Measurements from ENCODE around the gene KIF26B. TPM values are rescaled to one million over a fixed set of nuclear protein-coding genes. Genes with fewer than 3 reads are reported as not detected.

Gene KIF26B
- total RNA-seq, 4 donors from 2014 or later: 0.20 to 0.79 (median 0.41) TPM; not detected in 1

DNA sequence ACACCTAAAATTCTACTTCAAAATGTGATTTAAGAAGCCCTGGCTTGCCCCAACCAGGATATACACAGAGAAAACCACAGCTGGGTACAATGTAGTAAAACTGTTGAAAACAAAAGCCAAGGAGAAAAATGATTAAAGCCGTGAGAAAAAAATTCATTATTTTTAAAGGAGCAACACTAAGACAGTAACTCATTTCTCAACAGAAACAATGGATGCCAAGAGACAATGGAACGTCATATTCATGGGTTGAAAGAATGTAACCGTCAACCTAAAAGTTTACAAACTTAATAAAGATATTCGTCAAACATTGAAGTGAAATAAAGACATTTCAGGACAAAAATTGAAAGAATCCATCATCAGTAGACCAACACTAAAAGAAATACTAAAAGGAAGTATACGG lies 340.9 kb downstream of the KIF26B start:
- TF ChIP-seq POLR2A (IDR thresholded peaks at IDR 0.05) (no peak), POLR2AphosphoS5 (IDR thresholded peaks at IDR 0.05) (no peak), EP300 (IDR thresholded peaks at IDR 0.05; ENCODE audit: low read depth) (no peak)
- TF ChIP-seq, protein P1, sequence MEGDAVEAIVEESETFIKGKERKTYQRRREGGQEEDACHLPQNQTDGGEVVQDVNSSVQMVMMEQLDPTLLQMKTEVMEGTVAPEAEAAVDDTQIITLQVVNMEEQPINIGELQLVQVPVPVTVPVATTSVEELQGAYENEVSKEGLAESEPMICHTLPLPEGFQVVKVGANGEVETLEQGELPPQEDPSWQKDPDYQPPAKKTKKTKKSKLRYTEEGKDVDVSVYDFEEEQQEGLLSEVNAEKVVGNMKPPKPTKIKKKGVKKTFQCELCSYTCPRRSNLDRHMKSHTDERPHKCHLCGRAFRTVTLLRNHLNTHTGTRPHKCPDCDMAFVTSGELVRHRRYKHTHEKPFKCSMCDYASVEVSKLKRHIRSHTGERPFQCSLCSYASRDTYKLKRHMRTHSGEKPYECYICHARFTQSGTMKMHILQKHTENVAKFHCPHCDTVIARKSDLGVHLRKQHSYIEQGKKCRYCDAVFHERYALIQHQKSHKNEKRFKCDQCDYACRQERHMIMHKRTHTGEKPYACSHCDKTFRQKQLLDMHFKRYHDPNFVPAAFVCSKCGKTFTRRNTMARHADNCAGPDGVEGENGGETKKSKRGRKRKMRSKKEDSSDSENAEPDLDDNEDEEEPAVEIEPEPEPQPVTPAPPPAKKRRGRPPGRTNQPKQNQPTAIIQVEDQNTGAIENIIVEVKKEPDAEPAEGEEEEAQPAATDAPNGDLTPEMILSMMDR (IDR thresholded peaks at IDR 0.05): no peak
- Histone ChIP-seq H3K4me1 (no peaks in the 10 kb centered on the region), H3K9me3 (no peaks in the 10 kb centered on the region), H3K27ac (no peak overlapping the region), H3K27me3 (no peaks in the 10 kb centered on the region), H3K4me3 (no peak overlapping the region), H3K36me3 (no peaks in the 10 kb centered on the region)
- WGBS, 2 donors (ENCODE audit: low coverage in 1 of 2): 78 to 89% methylated on average over 5 of the region's 5 CpGs
- intact Hi-C loops (cut with DNase I; ENCODE audit: low total_unique reads) (no loop called here), in situ Hi-C loops (cut with MboI; ENCODE audit: low pct_ligation_motif_present in 1 of 4, low pct_unique_long_range_greater_than_20kb in 1 of 4, low sequenced_read_pairs in 3 of 4) (no loop called here)
- no peak for DNase-seq

DNA sequence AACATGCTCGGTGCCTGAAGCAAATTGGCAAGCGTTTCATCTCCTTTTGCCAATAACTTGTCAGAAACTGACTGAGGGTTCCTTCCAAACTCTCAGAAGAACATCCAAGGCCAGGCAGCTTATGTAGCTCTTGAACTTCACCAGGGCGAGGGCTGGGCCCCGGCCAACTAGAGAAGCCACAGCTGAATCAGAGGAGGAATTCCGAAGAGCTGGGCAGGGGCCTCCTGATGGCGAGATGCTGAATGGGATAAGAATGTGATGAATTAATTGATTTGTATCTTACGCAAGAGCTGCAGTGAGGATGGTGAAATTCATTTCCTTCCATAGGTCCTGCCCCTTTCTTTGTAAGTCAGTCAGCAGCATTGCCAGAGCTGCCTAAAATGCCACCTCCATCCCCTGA lies 345.8 kb downstream of the KIF26B start:
- WGBS, 2 donors (ENCODE audit: low coverage in 1 of 2): 67 to 78% methylated on average over 5 to 7 of the region's 7 CpGs
- intact Hi-C loops (cut with DNase I; ENCODE audit: low total_unique reads) (no loop called here), in situ Hi-C loops (cut with MboI; ENCODE audit: low pct_ligation_motif_present in 1 of 4, low pct_unique_long_range_greater_than_20kb in 1 of 4, low sequenced_read_pairs in 3 of 4) (no loop called here)
- H3K4me1 ChIP-seq: no peaks in the 10 kb centered on the region
- H3K27me3 ChIP-seq: no peaks in the 10 kb centered on the region
- no peak for DNase-seq
- H3K4me3 ChIP-seq: no peak overlapping the region
- no peaks in the 10 kb centered on the region for H3K9me3 ChIP-seq
- H3K27ac ChIP-seq: no peak overlapping the region
- H3K36me3 ChIP-seq: no peaks in the 10 kb centered on the region
- TF ChIP-seq POLR2A (IDR thresholded peaks at IDR 0.05) (no peak), EP300 (IDR thresholded peaks at IDR 0.05; ENCODE audit: low read depth) (no peak), POLR2AphosphoS5 (IDR thresholded peaks at IDR 0.05) (no peak)
- TF ChIP-seq, protein P1 (IDR thresholded peaks at IDR 0.05): no peak

DNA sequence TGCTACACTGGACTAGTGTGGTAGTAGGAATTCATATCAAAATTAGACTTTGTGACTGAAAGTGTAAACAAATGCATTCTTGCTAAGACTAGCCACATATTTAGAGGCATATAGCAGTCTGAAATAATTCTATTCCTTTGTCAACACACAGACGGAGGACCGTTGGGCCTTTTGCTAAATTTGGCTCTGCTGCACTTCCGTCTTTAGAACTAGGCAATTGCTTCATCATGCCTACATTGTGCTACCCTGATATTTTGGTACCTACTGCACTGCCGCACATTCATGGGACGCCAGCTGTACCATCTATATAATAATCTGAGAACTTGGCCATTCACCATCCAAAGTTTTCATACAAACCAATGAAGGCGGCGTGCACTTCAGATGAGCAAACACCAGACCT lies 346.8 kb downstream of the KIF26B start:
- TF ChIP-seq POLR2A (IDR thresholded peaks at IDR 0.05) (no peak), EP300 (IDR thresholded peaks at IDR 0.05; ENCODE audit: low read depth) (no peak), POLR2AphosphoS5 (IDR thresholded peaks at IDR 0.05) (no peak)
- TF ChIP-seq, protein P1 (IDR thresholded peaks at IDR 0.05): no peak
- no peaks in the 10 kb centered on the region for H3K4me1 ChIP-seq
- no peaks in the 10 kb centered on the region for H3K9me3 ChIP-seq
- H3K27me3 ChIP-seq: no peaks in the 10 kb centered on the region
- no peak overlapping the region for H3K4me3 ChIP-seq
- no peak overlapping the region for H3K27ac ChIP-seq
- in situ Hi-C loops (cut with MboI; ENCODE audit: low pct_ligation_motif_present in 1 of 4, low pct_unique_long_range_greater_than_20kb in 1 of 4, low sequenced_read_pairs in 3 of 4): no loop called here
- H3K36me3 ChIP-seq: no peaks in the 10 kb centered on the region
- no peak for DNase-seq
- 84 to 91% methylated on average over 7 of the region's 7 CpGs for WGBS, 2 donors (ENCODE audit: low coverage in 1 of 2)
- intact Hi-C loops (cut with DNase I; ENCODE audit: low total_unique reads): no loop called here

DNA sequence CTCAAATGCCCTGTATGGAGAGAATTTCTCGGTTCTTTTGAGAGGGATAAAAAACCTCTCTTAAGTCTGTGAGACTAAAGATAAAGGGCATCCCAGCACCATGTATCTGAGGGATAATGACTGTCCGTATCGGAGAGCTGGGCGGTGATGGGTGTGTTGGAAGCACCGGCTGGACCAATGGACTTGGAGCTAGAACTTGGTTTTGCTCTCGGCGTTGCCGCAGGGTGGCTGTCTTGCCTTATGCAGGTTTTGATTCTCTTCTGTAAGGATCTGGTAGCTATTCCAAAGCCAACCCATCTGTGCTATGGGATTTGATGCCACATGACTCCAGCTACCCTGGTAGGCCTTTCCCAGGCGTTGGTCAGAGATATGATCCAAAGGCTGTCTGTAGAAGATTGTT lies 348.8 kb downstream of the KIF26B start:
- WGBS, 2 donors (ENCODE audit: low coverage in 1 of 2): 89% methylated on average over 7 to 9 of the region's 9 CpGs
- Histone ChIP-seq H3K27me3 (no peaks in the 10 kb centered on the region), H3K36me3 (no peaks in the 10 kb centered on the region), H3K4me3 (no peak overlapping the region), H3K9me3 (no peaks in the 10 kb centered on the region), H3K4me1 (no peaks in the 10 kb centered on the region), H3K27ac (no peak overlapping the region)
- in situ Hi-C loops (cut with MboI; ENCODE audit: low pct_ligation_motif_present in 1 of 4, low pct_unique_long_range_greater_than_20kb in 1 of 4, low sequenced_read_pairs in 3 of 4) (no loop called here), intact Hi-C loops (cut with DNase I; ENCODE audit: low total_unique reads) (no loop called here)
- TF ChIP-seq EP300 (IDR thresholded peaks at IDR 0.05; ENCODE audit: low read depth) (no peak), POLR2AphosphoS5 (IDR thresholded peaks at IDR 0.05) (no peak)
- TF ChIP-seq, protein P1 (IDR thresholded peaks at IDR 0.05): no peak
- no peak for DNase-seq

All from transverse colon (tissue), 4 donors.